GM23338 (cell line): ENCODE measurements around the gene ADGRV1. TPM values are rescaled to one million over a fixed set of nuclear protein-coding genes. Genes with fewer than 3 reads are reported as not detected.

Experiments used
- ATAC-seq: fragments of 200-7000 bp; cut with Tn5 transposase; 3 replicates; pipeline ENCODE4 v1.9.1; 2020
- DNase-seq: peaks from one replicate; pipeline ENCODE4 v3.0.0-alpha.2; 2015; ENCODE audit warnings: low spot score
- H2AFZ ChIP-seq: fragments of 200-600 bp; sonication (generic); 2 replicates; pipeline ENCODE4 v1.8.0; 2016; ENCODE audit warnings: antibody characterized with exemption, mild to moderate bottlenecking, moderate library complexity
- H3F3A ChIP-seq: fragments of 200-600 bp; sonication (generic); replicated peaks from 2 replicates; pipeline ENCODE4 v1.8.0; 2017; ENCODE audit warnings: antibody characterized with exemption, mixed run types, low read depth
- H3K27ac ChIP-seq: fragments of 200-600 bp; sonication (generic); 2 replicates; pipeline ENCODE4 v1.6.1; 2016; ENCODE audit warnings: low read depth
- H3K27me3 ChIP-seq: fragments of 200-600 bp; sonication (generic); 2 replicates; pipeline ENCODE4 v1.8.0; 2016; ENCODE audit warnings: mild to moderate bottlenecking, mixed run types, moderate library complexity; ENCODE audit not compliant: insufficient read depth
- H3K36me3 ChIP-seq: fragments of 200-600 bp; sonication (generic); 2 replicates; pipeline ENCODE4 v1.8.0; 2016; ENCODE audit warnings: mild to moderate bottlenecking; ENCODE audit not compliant: insufficient read depth
- H3K4me1 ChIP-seq: fragments of 200-600 bp; sonication (generic); 2 replicates; pipeline ENCODE4 v1.8.0; 2016; ENCODE audit warnings: mild to moderate bottlenecking, moderate library complexity; ENCODE audit not compliant: insufficient read depth
- H3K4me2 ChIP-seq: fragments of 200-600 bp; sonication (generic); 2 replicates; pipeline ENCODE4 v1.7.1; 2017; ENCODE audit warnings: mixed run types
- H3K4me3 ChIP-seq: fragments of 200-600 bp; sonication (generic); 2 replicates; pipeline ENCODE4 v1.6.1; 2016; ENCODE audit warnings: mixed run types
- H3K79me2 ChIP-seq: fragments of 200-600 bp; sonication (generic); replicated peaks from 2 replicates; pipeline ENCODE4 v1.8.0; 2017; ENCODE audit warnings: mild to moderate bottlenecking; ENCODE audit not compliant: insufficient read depth
- H3K9me2 ChIP-seq: fragments of 200-600 bp; sonication (generic); 2 replicates; pipeline ENCODE4 v1.8.0; 2017; ENCODE audit not compliant: insufficient read depth
- H4K20me1 ChIP-seq: fragments of 200-600 bp; sonication (generic); replicated peaks from 2 replicates; pipeline ENCODE4 v1.8.0; 2017; ENCODE audit warnings: mild to moderate bottlenecking; ENCODE audit not compliant: insufficient read depth
- H3K27ac Mint-ChIP-seq: 2 replicates; pipeline ENCODE4 v1.8.0; 2020; ENCODE audit warnings: inconsistent platforms, mild to moderate bottlenecking, moderate library complexity, mixed read lengths
- H3K27me3 Mint-ChIP-seq: 3 replicates; pipeline ENCODE4 v1.8.0; 2022; ENCODE audit warnings: low read depth, mild to moderate bottlenecking, moderate library complexity, mixed read lengths, inconsistent platforms; ENCODE audit not compliant: insufficient read depth, poor library complexity
- H3K36me3 Mint-ChIP-seq: 3 replicates; pipeline ENCODE4 v1.8.0; 2021; ENCODE audit warnings: low read depth, mild to moderate bottlenecking, inconsistent platforms, moderate library complexity, mixed read lengths
- H3K4me1 Mint-ChIP-seq: 3 replicates; pipeline ENCODE4 v1.8.0; 2020; ENCODE audit warnings: mild to moderate bottlenecking, inconsistent platforms, mixed read lengths
- H3K4me3 Mint-ChIP-seq: 3 replicates; pipeline ENCODE4 v1.8.0; 2021; ENCODE audit warnings: moderate library complexity, mild to moderate bottlenecking, inconsistent platforms, mixed read lengths
- H3K9me3 Mint-ChIP-seq: 3 replicates; pipeline ENCODE4 v1.8.0; 2020; ENCODE audit warnings: moderate library complexity, mild to moderate bottlenecking, inconsistent platforms, mixed read lengths
- CREB1 ChIP-seq: fragments of 250-450 bp; sonication (Bioruptor Pico); IDR thresholded peaks from 2 replicates; pipeline ENCODE4 v1.5.0; 2020; ENCODE audit warnings: low read depth, mild to moderate bottlenecking, moderate library complexity
- CTCF ChIP-seq, 2 experiments: fragments of 200-600 bp in 1 of 2; sonication (generic) in 1 of 2; conservative IDR thresholded peaks; 2 replicates each; pipeline versions ENCODE4 v1.5.1 to v1.6.1; 2016 to 2017; ENCODE audit warnings: antibody characterized with exemption in 2 of 2, low read depth in 2 of 2, mild to moderate bottlenecking in 2 of 2, moderate library complexity in 1 of 2
- ETS1 ChIP-seq: IDR thresholded peaks from 2 replicates; pipeline ENCODE4 v1.6.1; 2016; ENCODE audit warnings: antibody characterized with exemption
- EZH2 ChIP-seq: fragments of 200-600 bp; sonication (generic); IDR thresholded peaks from one replicate; pipeline ENCODE4 v1.8.0; 2017; ENCODE audit warnings: antibody characterized with exemption, mild to moderate bottlenecking, low read depth; ENCODE audit not compliant: unreplicated experiment
- EZH2phosphoT487 ChIP-seq: fragments of 200-600 bp; sonication (generic); IDR thresholded peaks from one replicate; pipeline ENCODE4 v1.8.1; 2018; ENCODE audit warnings: antibody characterized with exemption; ENCODE audit not compliant: unreplicated experiment
- JUNB ChIP-seq: IDR thresholded peaks from one replicate; pipeline ENCODE4 v1.6.1; 2016; ENCODE audit warnings: antibody characterized with exemption; ENCODE audit not compliant: unreplicated experiment
- NANOG ChIP-seq: IDR thresholded peaks from 2 replicates; pipeline ENCODE4 v1.6.1; 2016; ENCODE audit warnings: antibody characterized with exemption, borderline replicate concordance
- POLR2AphosphoS5 ChIP-seq: IDR thresholded peaks from 2 replicates; pipeline ENCODE4 v1.6.1; 2016; ENCODE audit warnings: antibody characterized with exemption, low read depth
- REST ChIP-seq: IDR thresholded peaks from one replicate; pipeline ENCODE4 v1.6.1; 2018; ENCODE audit warnings: antibody characterized with exemption; ENCODE audit not compliant: unreplicated experiment
- STAT1 ChIP-seq: IDR thresholded peaks from one replicate; pipeline ENCODE4 v1.6.1; 2016; ENCODE audit warnings: antibody characterized with exemption; ENCODE audit not compliant: unreplicated experiment
- ZNF114 ChIP-seq: fragments of 250-450 bp; sonication (Bioruptor Pico); IDR thresholded peaks from 2 replicates; pipeline ENCODE4 v1.5.0; 2020; ENCODE audit warnings: mild to moderate bottlenecking, moderate library complexity
- ZNF331 ChIP-seq: fragments of 250-450 bp; sonication (Bioruptor Pico); IDR thresholded peaks from 2 replicates; pipeline ENCODE4 v1.5.0; 2020; ENCODE audit warnings: low read depth, mild to moderate bottlenecking, moderate library complexity
- ZNF462 ChIP-seq: fragments of 250-450 bp; sonication (Bioruptor Pico); IDR thresholded peaks from 2 replicates; pipeline ENCODE4 v1.5.0; 2020; ENCODE audit warnings: mild to moderate bottlenecking, moderate library complexity
- polyA plus RNA-seq: library from polyadenylated mRNA; unstranded; fragments of >200 nt; fragmentation: Nextera tagmentation; extraction: Ambion mirVana; gene quantifications from 2 replicates; pipeline ENCODE4 v1.2.1, GENCODE V29; 2016
- total RNA-seq: library from RNA; depleted of rRNA; stranded (reverse); fragments of >200 nt; shearing (Covaris generic); gene quantifications from 2 replicates; pipeline ENCODE4 v1.2.3, GENCODE V29; 2014

The ADGRV1 gene
- total and polyA plus RNA-seq, 2 experiments from 2014 or later = 46.1 to 149 TPM

GRCh38 chr5:90991201-90991600 is 432.6 kb downstream of the ADGRV1 start:
- H3K4me1 ChIP-seq = peaks cover 12% of the 10 kb centered on the region
- H3K9me3 Mint-ChIP-seq = peaks cover 15% of the 10 kb centered on the region
- ATAC-seq (no peak), DNase-seq (no peak)
- peaks cover 37% of the 10 kb centered on the region for H3K36me3 Mint-ChIP-seq
- H3K4me3 ChIP-seq = no peak overlapping the region
- H3K79me2 ChIP-seq = no peaks in the 10 kb centered on the region; the same call in 1 of the 2 replicates
- H3K4me1 Mint-ChIP-seq = peaks cover 5% of the 10 kb centered on the region
- no peaks in the 10 kb centered on the region for H3F3A ChIP-seq
- H3K36me3 ChIP-seq = no peaks in the 10 kb centered on the region
- no peaks in the 10 kb centered on the region for H3K9me2 ChIP-seq
- H3K27me3 Mint-ChIP-seq = peaks cover 7% of the 10 kb centered on the region
- no peak overlapping the region for H3K4me2 ChIP-seq
- H3K27ac Mint-ChIP-seq = no peak overlapping the region
- no peak overlapping the region for H3K4me3 Mint-ChIP-seq
- no peaks in the 10 kb centered on the region for H3K27me3 ChIP-seq
- no peak overlapping the region for H2AFZ ChIP-seq
- H3K27ac ChIP-seq = no peak overlapping the region
- no peaks in the 10 kb centered on the region for H4K20me1 ChIP-seq
- TF ChIP-seq ZNF331 (CRISPR knock-in tag) (no peak), ZNF114 (CRISPR knock-in tag) (no peak), CREB1 (no peak), EZH2 (no peak), POLR2AphosphoS5 (no peak), REST (no peak), NANOG (no peak), STAT1 (no peak), CTCF (conservative IDR thresholded peaks at IDR 0.05; ENCODE audit: low read depth in 2 of 2) (no peak), JUNB (no peak), ZNF462 (no peak), ETS1 (no peak), EZH2phosphoT487 (no peak)
